Suprapubic skin (tissue), 4 donors: ENCODE results near the gene BMP2. TPM values are rescaled to one million over a fixed set of nuclear protein-coding genes. Genes with fewer than 3 reads are reported as not detected.
A peak's percentile ranks its signal among the peaks of the same experiment; 100 is the strongest.

ENCODE experiments used
- DNase-seq, 2 donors: peaks; one replicate each; pipeline ENCODE4 v3.0.0-alpha.2; 2019; ENCODE audit warnings: low spot score in 2 of 2
- H3K27ac ChIP-seq: fragments of 200-600 bp; sonication (generic); one replicate; pipeline ENCODE4 v1.5.1; 2019
- H3K27me3 ChIP-seq: fragments of 200-600 bp; sonication (generic); one replicate; pipeline ENCODE4 v1.5.1; 2019
- H3K36me3 ChIP-seq: fragments of 200-600 bp; sonication (generic); one replicate; pipeline ENCODE4 v1.5.1; 2019
- H3K4me1 ChIP-seq: fragments of 200-600 bp; sonication (generic); one replicate; pipeline ENCODE4 v1.5.1; 2019
- H3K4me3 ChIP-seq: fragments of 200-600 bp; sonication (generic); one replicate; pipeline ENCODE4 v1.5.1; 2019; ENCODE audit warnings: mild to moderate bottlenecking
- H3K9me3 ChIP-seq: fragments of 200-600 bp; sonication (generic); one replicate; pipeline ENCODE4 v1.5.1; 2019
- CTCF ChIP-seq, 2 donors: fragments of 200-600 bp in 1 of 2; fragments of 450-650 bp in 1 of 2; sonication (generic) in 1 of 2; IDR thresholded peaks; one replicate each; pipeline ENCODE4 v1.5.1; 2016 to 2019; ENCODE audit warnings: antibody characterized with exemption in 2 of 2, mild to moderate bottlenecking in 1 of 2, moderate library complexity in 1 of 2
- EP300 ChIP-seq: sonication (generic); formaldehyde crosslinking; IDR thresholded peaks from one replicate; pipeline ENCODE4 v1.6.1; 2017; ENCODE audit warnings: antibody characterized with exemption
- POLR2A ChIP-seq, 2 donors: fragments of 450-650 bp; IDR thresholded peaks; one replicate each; pipeline ENCODE4 v1.6.1; 2017; ENCODE audit warnings: antibody characterized with exemption in 2 of 2, mild to moderate bottlenecking in 2 of 2, moderate library complexity in 2 of 2
- POLR2AphosphoS5 ChIP-seq, 3 donors: sonication (generic); formaldehyde crosslinking; IDR thresholded peaks; one replicate each; pipeline ENCODE4 v1.6.1; 2017; ENCODE audit warnings: antibody characterized with exemption in 3 of 3
- WGBS: methylation state at CpG from one replicate; pipeline ENCODE4 v1.1.5; 2018; 5-methylcytosine and 5-hydroxymethylcytosine counted together
- total RNA-seq, 4 donors: library from RNA; depleted of rRNA; stranded (reverse); fragments of >200 nt; gene quantifications; one replicate each; pipeline ENCODE4 v1.1.0, GENCODE V29; 2016

Gene BMP2
- total RNA-seq, 4 donors from 2014 or later, result 24.1 to 40.4 (median 29.4) TPM

- Histone ChIP-seq H3K36me3 (no peaks in the 10 kb centered on the region), H3K4me3 (no peak overlapping the region), H3K27ac (no peak overlapping the region), H3K4me1 (no peaks in the 10 kb centered on the region), H3K27me3 (no peaks in the 10 kb centered on the region), H3K9me3 (no peaks in the 10 kb centered on the region)
- 83% methylated on average over 4 of the region's 4 CpGs for WGBS
- TF ChIP-seq CTCF (IDR thresholded peaks at IDR 0.05) (no peak), EP300 (no peak), POLR2A (IDR thresholded peaks at IDR 0.05) (no peak), POLR2AphosphoS5 (IDR thresholded peaks at IDR 0.05) (no peak)
- DNase-seq, result no peak
These were observed 10.5 kb upstream of the BMP2 start for GRCh38 chr20:6756693-6757595.

- H3K9me3 ChIP-seq, result no peaks in the 10 kb centered on the region
- H3K27me3 ChIP-seq, result no peaks in the 10 kb centered on the region
- 86% methylated on average over 2 of the region's 2 CpGs for WGBS
- peaks cover 12% of the 10 kb centered on the region for H3K4me1 ChIP-seq
- no peak for DNase-seq
- TF ChIP-seq CTCF (IDR thresholded peaks at IDR 0.05) (no peak), EP300 (no peak), POLR2AphosphoS5 (IDR thresholded peaks at IDR 0.05) (no peak), POLR2A (IDR thresholded peaks at IDR 0.05) (no peak)
- no peak overlapping the region for H3K4me3 ChIP-seq
- H3K36me3 ChIP-seq, result no peaks in the 10 kb centered on the region
- no peak overlapping the region for H3K27ac ChIP-seq
These were observed 2.9 kb upstream of the BMP2 start for GRCh38 chr20:6764619-6765018.

GRCh38 chr20:6765469-6766058 lies 1.9 kb upstream of the BMP2 start:
- TF ChIP-seq CTCF (IDR thresholded peaks at IDR 0.05) (peak; percentile 11 to 41), EP300 (no peak)
- 12% methylated on average over 6 of the region's 6 CpGs for WGBS
- no peaks in the 10 kb centered on the region for H3K36me3 ChIP-seq
- no peak for DNase-seq
- H3K27ac ChIP-seq, result no peak overlapping the region
- no peaks in the 10 kb centered on the region for H3K27me3 ChIP-seq
- no peak overlapping the region for H3K4me3 ChIP-seq
- H3K9me3 ChIP-seq, result no peaks in the 10 kb centered on the region
- H3K4me1 ChIP-seq, result peaks cover 22% of the 10 kb centered on the region

- no peak for DNase-seq
- no peak for TF ChIP-seq CTCF (IDR thresholded peaks at IDR 0.05)
- no peak for TF ChIP-seq EP300
- WGBS, result 79% methylated on average over 9 of the region's 9 CpGs
These were observed 1.1 kb upstream of the BMP2 start for GRCh38 chr20:6766433-6766832.

GRCh38 chr20:6767126-6767535 lies 355 bp upstream of the BMP2 start:
- no peak for DNase-seq
- WGBS, result 2% methylated on average over 16 of the region's 26 CpGs
- H3K27ac ChIP-seq, result peak overlapping the region; percentile 19
- H3K4me3 ChIP-seq, result peak overlapping the region; percentile 77
- TF ChIP-seq EP300 (no peak), POLR2AphosphoS5 (IDR thresholded peaks at IDR 0.05) (no peak), POLR2A (IDR thresholded peaks at IDR 0.05) (no peak), CTCF (IDR thresholded peaks at IDR 0.05) (no peak)
- no peaks in the 10 kb centered on the region for H3K27me3 ChIP-seq
- peaks cover 27% of the 10 kb centered on the region for H3K4me1 ChIP-seq
- no peaks in the 10 kb centered on the region for H3K36me3 ChIP-seq
- H3K9me3 ChIP-seq, result no peaks in the 10 kb centered on the region

More at GRCh38 chr20:6766433-6766832, 1.1 kb upstream of the BMP2 start:
- Histone ChIP-seq H3K27ac (no peak overlapping the region), H3K36me3 (no peaks in the 10 kb centered on the region), H3K4me3 (no peak overlapping the region), H3K9me3 (no peaks in the 10 kb centered on the region), H3K4me1 (peaks cover 27% of the 10 kb centered on the region), H3K27me3 (no peaks in the 10 kb centered on the region)
